Heart left ventricle (tissue), 16 donors: ENCODE data around the gene OTOP2. TPM values are rescaled to one million over a fixed set of nuclear protein-coding genes. Genes with fewer than 3 reads are reported as not detected.

Experiments used
- ATAC-seq, 4 donors: fragments of 200-7000 bp; cut with Tn5 transposase; one replicate each; pipeline ENCODE4 v1.9.1; 2020 to 2022; ENCODE audit warnings: moderate library complexity in 4 of 4, mild to moderate bottlenecking in 3 of 4, moderate number of reproducible peaks in 1 of 4
- DNase-seq, 5 donors: peaks; one replicate each; pipeline ENCODE4 v3.0.0-alpha.2; 2020
- H3K27ac ChIP-seq, 12 donors: fragments of 200-600 bp; sonication (generic) in 4 of 12; one replicate each; pipeline versions ENCODE4 v1.5.0 to v1.8.0; 2016 to 2022; ENCODE audit warnings: mild to moderate bottlenecking in 2 of 12
- H3K27me3 ChIP-seq, 9 donors: fragments of 200-600 bp; sonication (generic) in 2 of 9; one replicate each; pipeline versions ENCODE4 v1.5.1 to v1.8.0; 2016 to 2022; ENCODE audit warnings: mild to moderate bottlenecking in 3 of 9
- H3K36me3 ChIP-seq, 9 donors: fragments of 200-600 bp; sonication (generic) in 2 of 9; one replicate each; pipeline versions ENCODE4 v1.5.0 to v1.8.0; 2018 to 2022; ENCODE audit warnings: mild to moderate bottlenecking in 2 of 9
- H3K4me1 ChIP-seq, 12 donors: fragments of 200-600 bp; sonication (generic) in 4 of 12; one replicate each; pipeline versions ENCODE4 v1.5.0 to v1.8.0; 2016 to 2022; ENCODE audit warnings: mild to moderate bottlenecking in 3 of 12
- H3K4me3 ChIP-seq, 12 donors: fragments of 200-600 bp; sonication (generic) in 4 of 12; one replicate each; pipeline versions ENCODE4 v1.5.0 to v1.8.0; 2017 to 2022; ENCODE audit warnings: mild to moderate bottlenecking in 9 of 12, moderate library complexity in 4 of 12
- H3K9me3 ChIP-seq, 12 donors: fragments of 200-600 bp; sonication (generic) in 4 of 12; one replicate each; pipeline versions ENCODE4 v1.5.0 to v1.8.0; 2016 to 2022; ENCODE audit warnings: mild to moderate bottlenecking in 1 of 12
- CTCF ChIP-seq, 12 donors: fragments of 200-600 bp; sonication (generic) in 4 of 12; IDR thresholded peaks; one replicate each; pipeline versions ENCODE4 v1.5.0 to v1.8.0; 2018 to 2022; ENCODE audit warnings: antibody characterized with exemption in 12 of 12, mild to moderate bottlenecking in 5 of 12
- POLR2A ChIP-seq, 2 donors: fragments of 450-650 bp; IDR thresholded peaks; one replicate each; pipeline ENCODE4 v1.6.1; 2017; ENCODE audit warnings: antibody characterized with exemption in 2 of 2, mild to moderate bottlenecking in 2 of 2, moderate library complexity in 2 of 2
- WGBS, 4 donors: extraction: QIAGEN DNeasy Blood & Tissue Kit in 2 of 4; methylation state at CpG; one replicate each; pipeline versions ENCODE4 v1.1.5 to v1.1.7; 2013 to 2018; 5-methylcytosine and 5-hydroxymethylcytosine counted together
- intact Hi-C, 10 donors: fragments of 100-400 bp; cut with DNase I; formaldehyde crosslinking; loops; one replicate each; pipeline versions ENCODE4 v1.11.1 to v1.14.2; 2022
- polyA plus RNA-seq, 2 donors: library from polyadenylated mRNA; stranded (reverse); fragments of 200-250 nt; gene quantifications; one replicate each; pipeline ENCODE4 v1.2.3, GENCODE V29; 2013
- total RNA-seq, 9 donors: library from RNA; depleted of rRNA in 2 of 9; stranded (reverse); fragments of >200 nt in 2 of 9; fragmentation: NEBNext Ultra II Directional in 3 of 9; extraction: Animal tissue kit (Norgen Biotek cat#: 25700) in 3 of 9; gene quantifications; one replicate each; pipeline versions ENCODE4 v1.1.0 to v1.2.4, GENCODE V29; 2016 to 2023
- donor health status: ischemic (EF 13 %, LVEDD 7.1; RV severe dilation, severe dysfunction).
- donor health status: healthy with polysubstance abuse.
- donor health status: DM: no; HTN: yes; CAD: no.
- donor health status: DM: no; HTN: no; CAD: no.
- donor health status: ischemic (EF 25% LVEDD 6.9; RV normal size, moderate dysfunction).
- donor health status: ischemic (EF 25% LVEDD 5.7; RV mildly dilated, moderate dysfunction).
- donor health status: healthy.
- donor health status: DM: yes; HTN: yes; CAD: no.
- donor health status: ischemic (EF 35%, LVEDD 5.7; RV mildly dilated, moderate dysfunction).
- donor health status: nonischemic (EF 11% LVEDD 7.7; RV severe dilation, severe dysfunction).
- donor health status: DM: yes; HTN: yes; CAD: no.
- donor health status: PGD.
- donor health status: ischemic (EF 29% LVEDD 5.4; RV normal size, mild dysfunction).
- donor health status: nonischemic (EF 23%, LVEDD 6.1; RV moderate dilation, normal function).

The OTOP2 gene
- total and polyA plus RNA-seq, 11 donors = not detected

- ATAC-seq = peak in 1 of 4 donors; percentile 9
- 86 to 92% (median 90%) methylated on average over 22 to 24 of the region's 24 CpGs for WGBS, 4 donors
- Histone ChIP-seq H3K36me3 (no peaks in the 10 kb centered on the region), H3K27me3 (peaks cover 15 to 83% (median 50%) of the 10 kb centered on the region in 9 donors), H3K4me3 (no peak overlapping the region), H3K4me1 (peaks cover 0 to 3% (median 0%) of the 10 kb centered on the region in 12 donors), H3K27ac (no peak overlapping the region), H3K9me3 (no peaks in the 10 kb centered on the region)
- no peak for TF ChIP-seq POLR2A (IDR thresholded peaks at IDR 0.05)
- no peak for TF ChIP-seq CTCF (IDR thresholded peaks at IDR 0.05)
- intact Hi-C loops = no loop called here
- DNase-seq = no peak
These were observed 6.5 kb downstream of the OTOP2 start for GRCh38 chr17:74930535-74931036.

- H3K4me1 ChIP-seq = peaks cover 0 to 12% (median 0%) of the 10 kb centered on the region in 12 donors
- H3K27me3 ChIP-seq = peaks cover 27 to 79% (median 50%) of the 10 kb centered on the region in 9 donors
- peak in 1 of 5 donors; percentile 15 for DNase-seq
- ATAC-seq = no peak
- H3K27ac ChIP-seq = no peak overlapping the region
- TF ChIP-seq POLR2A (IDR thresholded peaks at IDR 0.05) (no peak), CTCF (IDR thresholded peaks at IDR 0.05) (no peak)
- H3K4me3 ChIP-seq = no peak overlapping the region
- intact Hi-C loops = no loop called here
- H3K9me3 ChIP-seq = no peaks in the 10 kb centered on the region
- no peaks in the 10 kb centered on the region for H3K36me3 ChIP-seq
- WGBS, 4 donors = 54 to 69% (median 66%) methylated on average over 3 of the region's 3 CpGs
These were observed 11.0 kb downstream of the OTOP2 start for GRCh38 chr17:74935048-74935447.

- no peaks in the 10 kb centered on the region for H3K9me3 ChIP-seq
- H3K36me3 ChIP-seq = no peaks in the 10 kb centered on the region
- no peak for TF ChIP-seq POLR2A (IDR thresholded peaks at IDR 0.05)
- TF ChIP-seq CTCF (IDR thresholded peaks at IDR 0.05) = no peak
- peak within 1 kb of the TSS in 1 of 12 donors; percentile 4 for H3K4me3 ChIP-seq
- H3K27me3 ChIP-seq = peaks cover 27 to 81% (median 50%) of the 10 kb centered on the region in 9 donors
- peaks cover 0 to 12% (median 0%) of the 10 kb centered on the region in 12 donors for H3K4me1 ChIP-seq
- DNase-seq = peak in 1 of 5 donors; percentile 40
- 2 to 4% (median 4%) methylated on average over 11 to 78 of the region's 78 CpGs for WGBS, 4 donors
- no peak within 1 kb of the TSS for H3K27ac ChIP-seq
- no peak for ATAC-seq
- intact Hi-C loops = no loop called here
These were observed 11.8 kb downstream of the OTOP2 start, which contains the start of gene OTOP3 for GRCh38 chr17:74935585-74936469. OTOP3 (plus strand) TSS chr17:74935898; CDS start chr17:74935922, 24 bp downstream.

- H3K4me3 ChIP-seq = peak overlapping the region in 1 of 12 donors; percentile 4
- intact Hi-C loops = no loop called here
- WGBS, 4 donors = 15 to 21% (median 18%) methylated on average over 10 to 12 of the region's 12 CpGs
- H3K4me1 ChIP-seq = peaks cover 0 to 12% (median 0%) of the 10 kb centered on the region in 12 donors
- DNase-seq (no peak), ATAC-seq (no peak)
- H3K27ac ChIP-seq = no peak overlapping the region
- H3K9me3 ChIP-seq = no peaks in the 10 kb centered on the region
- H3K36me3 ChIP-seq = no peaks in the 10 kb centered on the region
- peaks cover 27 to 82% (median 50%) of the 10 kb centered on the region in 9 donors for H3K27me3 ChIP-seq
- no peak for TF ChIP-seq CTCF (IDR thresholded peaks at IDR 0.05)
- TF ChIP-seq POLR2A (IDR thresholded peaks at IDR 0.05) = no peak
These were observed 12.4 kb downstream of the OTOP2 start for GRCh38 chr17:74936470-74936799.
